Retinal pigment epithelial cell (primary cell): ENCODE results near the gene GMDS.
A peak's percentile ranks its signal among the peaks of the same experiment; 100 is the strongest.

Experiments used
- DNase-seq: peaks from one replicate; pipeline ENCODE4 v3.0.0-alpha.2; 2010; ENCODE audit warnings: low read depth
- H3K4me3 ChIP-seq: 2 replicates; pipeline ENCODE4 v1.5.1; 2011; ENCODE audit warnings: mild to moderate bottlenecking, low read length, control low read depth, moderate library complexity
- TF ChIP-seq, protein P1 (sequence below): conservative IDR thresholded peaks from 2 replicates; pipeline ENCODE4 v1.5.1; 2011; ENCODE audit warnings: low read depth, low read length, control low read depth, inconsistent platforms

GMDS gene

GRCh38 chr6:2257363-2257762 lies 12.0 kb upstream of the GMDS start:
- no peak for DNase-seq
- TF ChIP-seq, protein P1, sequence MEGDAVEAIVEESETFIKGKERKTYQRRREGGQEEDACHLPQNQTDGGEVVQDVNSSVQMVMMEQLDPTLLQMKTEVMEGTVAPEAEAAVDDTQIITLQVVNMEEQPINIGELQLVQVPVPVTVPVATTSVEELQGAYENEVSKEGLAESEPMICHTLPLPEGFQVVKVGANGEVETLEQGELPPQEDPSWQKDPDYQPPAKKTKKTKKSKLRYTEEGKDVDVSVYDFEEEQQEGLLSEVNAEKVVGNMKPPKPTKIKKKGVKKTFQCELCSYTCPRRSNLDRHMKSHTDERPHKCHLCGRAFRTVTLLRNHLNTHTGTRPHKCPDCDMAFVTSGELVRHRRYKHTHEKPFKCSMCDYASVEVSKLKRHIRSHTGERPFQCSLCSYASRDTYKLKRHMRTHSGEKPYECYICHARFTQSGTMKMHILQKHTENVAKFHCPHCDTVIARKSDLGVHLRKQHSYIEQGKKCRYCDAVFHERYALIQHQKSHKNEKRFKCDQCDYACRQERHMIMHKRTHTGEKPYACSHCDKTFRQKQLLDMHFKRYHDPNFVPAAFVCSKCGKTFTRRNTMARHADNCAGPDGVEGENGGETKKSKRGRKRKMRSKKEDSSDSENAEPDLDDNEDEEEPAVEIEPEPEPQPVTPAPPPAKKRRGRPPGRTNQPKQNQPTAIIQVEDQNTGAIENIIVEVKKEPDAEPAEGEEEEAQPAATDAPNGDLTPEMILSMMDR: no peak
- no peak overlapping the region for H3K4me3 ChIP-seq

GRCh38 chr6:2254747-2255146 lies 9.3 kb upstream of the GMDS start:
- no peak overlapping the region for H3K4me3 ChIP-seq
- TF ChIP-seq, protein P1: no peak
- DNase-seq: no peak

DNA sequence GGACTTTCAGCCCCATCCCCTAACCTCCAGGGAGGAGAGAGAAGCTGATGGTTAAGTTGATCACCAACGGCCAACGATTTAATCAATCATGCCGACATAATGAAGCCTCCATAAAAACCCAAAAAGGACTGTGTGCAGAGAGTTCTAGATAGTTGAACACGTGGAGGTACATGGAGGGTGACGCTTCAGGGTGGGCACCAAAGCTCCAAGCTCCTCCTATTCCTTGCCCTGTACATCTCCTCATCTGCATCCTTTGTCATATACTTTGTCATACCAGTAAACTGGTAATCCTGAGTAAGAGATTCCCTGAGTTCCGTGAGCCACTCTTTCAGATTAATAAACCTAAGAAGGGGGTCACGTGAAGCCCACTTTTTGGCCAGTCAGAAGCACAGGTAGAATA lies 3.7 kb upstream of the GMDS start:
- no peak for DNase-seq
- TF ChIP-seq, protein P1: no peak
- no peak overlapping the region for H3K4me3 ChIP-seq

DNA sequence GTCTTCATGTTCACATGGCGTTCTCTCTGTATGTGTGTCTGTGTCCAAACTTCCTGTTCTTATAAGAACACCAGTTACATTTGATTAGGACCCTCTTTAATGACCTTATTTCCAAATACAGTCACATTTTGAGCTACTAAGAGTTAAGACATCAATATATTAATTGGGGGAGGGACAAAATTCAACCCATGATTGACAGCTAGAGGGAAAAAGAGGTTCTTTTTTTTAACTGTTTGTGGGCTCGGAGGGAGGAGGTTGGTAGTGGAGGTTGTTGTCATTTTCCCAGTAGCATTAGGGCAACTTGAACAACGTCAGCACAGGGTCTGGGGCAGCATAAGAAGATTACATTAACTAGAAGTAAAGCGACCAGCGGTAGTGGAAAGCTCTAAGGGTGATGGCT lies 2.3 kb upstream of the GMDS start:
- H3K4me3 ChIP-seq: no peak overlapping the region
- TF ChIP-seq, protein P1: no peak
- no peak for DNase-seq

DNA sequence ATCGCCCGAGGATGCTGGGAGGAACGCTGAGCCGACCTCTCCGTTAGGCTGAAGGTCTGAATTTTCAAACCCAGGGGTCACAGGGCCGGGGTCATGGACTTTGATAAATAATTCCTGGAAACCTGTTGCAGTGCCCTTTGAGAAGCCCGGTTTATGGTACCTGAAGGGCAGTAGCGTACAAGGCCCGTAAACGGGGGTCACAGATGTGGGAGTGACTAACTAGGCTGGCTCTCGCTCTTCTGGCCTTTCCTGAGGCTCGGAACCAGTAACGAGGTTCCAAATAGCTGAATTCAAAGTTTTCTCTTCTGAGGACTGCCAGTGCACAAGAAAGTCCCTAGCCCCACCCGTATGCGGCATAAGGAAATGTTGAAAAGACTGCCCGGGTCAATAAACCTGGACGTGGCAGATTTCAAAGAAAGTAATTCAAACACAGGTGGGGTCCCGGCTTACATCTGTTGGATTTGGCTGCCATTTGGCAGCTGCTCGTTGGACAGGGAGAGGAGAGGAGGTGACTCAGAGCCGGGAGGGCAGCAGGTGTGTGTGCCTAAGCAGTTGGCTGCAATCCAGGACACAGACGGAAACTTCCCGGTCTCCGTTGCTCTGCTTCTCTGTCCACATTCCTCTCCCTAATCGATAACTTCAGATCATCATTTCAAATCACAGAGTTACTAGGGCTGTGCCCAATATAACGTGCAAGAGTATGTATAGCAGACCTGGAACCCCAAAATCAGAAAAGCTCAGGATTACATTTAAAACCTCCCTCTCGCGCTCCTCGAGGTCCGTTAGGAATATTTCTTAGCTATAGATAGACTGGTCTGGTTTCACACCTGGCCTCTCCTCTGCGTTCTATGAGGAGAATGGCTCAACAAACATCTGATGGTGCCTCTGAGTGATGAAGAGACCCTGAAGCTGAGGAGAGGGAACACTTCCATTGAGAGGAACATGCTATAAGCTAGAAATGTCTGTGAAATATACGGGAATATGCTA lies 765 bp upstream of the GMDS start:
- TF ChIP-seq, protein P1: no peak
- H3K4me3 ChIP-seq: peak overlapping the region; percentile 75
- DNase-seq: peak; percentile 24

DNA sequence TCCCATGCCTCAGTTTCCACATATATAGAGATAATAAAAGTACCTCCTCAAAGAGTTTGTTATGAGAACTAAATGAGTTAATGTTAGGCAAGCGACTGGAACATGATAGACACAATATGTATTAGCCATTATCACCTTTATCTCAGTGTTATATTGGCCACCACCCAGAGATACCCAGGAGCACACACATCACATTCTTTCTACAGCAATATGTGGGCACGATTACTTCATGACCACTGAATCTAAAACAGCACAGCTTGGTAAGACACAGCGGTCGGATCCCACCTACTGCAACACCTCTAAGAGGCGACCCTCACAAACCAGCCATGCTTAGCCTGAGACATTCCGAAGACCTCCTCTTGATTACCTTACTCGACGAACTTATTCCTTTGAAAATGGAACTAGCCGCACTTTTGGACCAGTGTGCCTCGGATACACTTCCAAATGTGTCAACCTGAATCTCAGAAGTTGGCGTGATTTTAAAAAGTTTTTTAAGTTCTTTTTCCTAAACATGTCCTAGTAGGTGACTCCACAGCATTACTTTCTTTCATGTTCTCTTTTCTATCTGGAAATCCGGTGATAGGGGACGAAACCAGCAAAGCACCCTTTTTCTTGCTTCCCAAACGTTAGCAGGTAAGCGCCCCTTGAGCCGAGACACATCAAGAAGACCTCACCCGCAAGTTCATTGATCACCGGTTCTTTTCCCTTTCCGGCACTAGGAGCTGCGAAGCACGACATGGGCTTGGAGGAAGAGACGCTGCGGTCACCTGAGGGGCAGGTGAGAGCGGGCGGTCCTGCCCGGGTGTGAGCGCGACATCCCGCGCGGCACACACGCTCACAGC lies 923 bp downstream of the GMDS start:
- no peak for DNase-seq
- TF ChIP-seq, protein P1: no peak
- peak overlapping the region; percentile 80 for H3K4me3 ChIP-seq
